ENCODE results near the gene LAMA2. TPM values are rescaled to one million over a fixed set of nuclear protein-coding genes. Genes with fewer than 3 reads are reported as not detected.

LAMA2 gene
- polyA plus RNA-seq, 3 donors = not detected

DNA sequence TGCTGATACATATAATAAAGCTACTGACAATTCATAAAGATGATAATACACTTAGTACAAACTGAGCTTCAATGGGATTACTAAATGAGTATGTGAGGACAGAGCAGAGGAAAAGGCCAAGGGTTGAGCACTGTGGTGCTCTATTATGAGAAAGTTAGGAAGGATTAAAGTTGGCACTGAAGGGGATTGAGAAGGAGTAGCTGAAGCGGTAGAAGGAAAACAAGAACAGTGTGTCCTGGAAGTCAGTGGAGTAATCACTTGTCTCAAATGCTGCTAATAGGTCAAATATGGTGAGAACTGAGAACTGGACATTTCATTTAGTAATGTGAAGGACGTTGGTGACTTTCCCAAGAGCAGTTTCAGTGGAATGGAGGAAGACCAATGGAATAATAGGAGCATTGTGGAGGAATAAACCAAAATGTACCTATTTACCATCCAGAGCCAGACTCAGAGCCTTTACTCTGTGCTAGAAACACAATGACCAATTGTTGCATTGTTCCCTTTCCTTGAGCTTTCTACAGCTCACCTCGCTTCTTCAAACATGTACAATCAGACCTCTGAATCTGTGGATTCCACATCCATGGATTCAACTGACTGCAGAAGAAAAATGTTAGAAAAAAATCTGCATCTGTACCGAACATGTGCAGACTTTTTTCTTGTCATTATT, 255.9 kb downstream of the LAMA2 start:
- no peaks in the 10 kb centered on the region for H3K27me3 Mint-ChIP-seq (ENCODE audit: low read depth in 3 of 3)
- Histone ChIP-seq H3K4me2 (replicated peaks; ENCODE audit: extremely low read depth, low read length, poor library complexity, severe bottlenecking) (no peak overlapping the region), H3K36me3 (replicated peaks in 1 of 2; ENCODE audit: control insufficient read depth in 1 of 2, insufficient read depth in 2 of 2, low read length in 2 of 2) (no peaks in the 10 kb centered on the region), H3K27ac (ENCODE audit: low read depth in 1 of 2, low read length in 2 of 2) (no peak overlapping the region), H2AFZ (ENCODE audit: insufficient read depth, low read depth, low read length, poor library complexity, severe bottlenecking) (no peak overlapping the region), H3K9me3 (replicated peaks in 1 of 2; ENCODE audit: control insufficient read depth in 1 of 2, insufficient read depth in 1 of 2, low read length in 2 of 2) (no peaks in the 10 kb centered on the region), H4K20me1 (ENCODE audit: insufficient read depth, low read length) (no peaks in the 10 kb centered on the region), H3K4me3 (replicated peaks in 1 of 3; ENCODE audit: low read depth in 2 of 3, low read length in 3 of 3) (no peak overlapping the region), H3K79me2 (ENCODE audit: insufficient read depth, low read length) (no peaks in the 10 kb centered on the region), H3K4me1 (ENCODE audit: control insufficient read depth in 1 of 2, insufficient read depth in 2 of 2, low read length in 2 of 2) (no peaks in the 10 kb centered on the region), H3K9ac (ENCODE audit: insufficient read depth, low read length, poor library complexity, severe bottlenecking) (no peak overlapping the region), H3K27me3 (ENCODE audit: control insufficient read depth in 2 of 2, insufficient read depth in 2 of 2, low read length in 2 of 2) (no peaks in the 10 kb centered on the region)
- TF ChIP-seq, protein P1, sequence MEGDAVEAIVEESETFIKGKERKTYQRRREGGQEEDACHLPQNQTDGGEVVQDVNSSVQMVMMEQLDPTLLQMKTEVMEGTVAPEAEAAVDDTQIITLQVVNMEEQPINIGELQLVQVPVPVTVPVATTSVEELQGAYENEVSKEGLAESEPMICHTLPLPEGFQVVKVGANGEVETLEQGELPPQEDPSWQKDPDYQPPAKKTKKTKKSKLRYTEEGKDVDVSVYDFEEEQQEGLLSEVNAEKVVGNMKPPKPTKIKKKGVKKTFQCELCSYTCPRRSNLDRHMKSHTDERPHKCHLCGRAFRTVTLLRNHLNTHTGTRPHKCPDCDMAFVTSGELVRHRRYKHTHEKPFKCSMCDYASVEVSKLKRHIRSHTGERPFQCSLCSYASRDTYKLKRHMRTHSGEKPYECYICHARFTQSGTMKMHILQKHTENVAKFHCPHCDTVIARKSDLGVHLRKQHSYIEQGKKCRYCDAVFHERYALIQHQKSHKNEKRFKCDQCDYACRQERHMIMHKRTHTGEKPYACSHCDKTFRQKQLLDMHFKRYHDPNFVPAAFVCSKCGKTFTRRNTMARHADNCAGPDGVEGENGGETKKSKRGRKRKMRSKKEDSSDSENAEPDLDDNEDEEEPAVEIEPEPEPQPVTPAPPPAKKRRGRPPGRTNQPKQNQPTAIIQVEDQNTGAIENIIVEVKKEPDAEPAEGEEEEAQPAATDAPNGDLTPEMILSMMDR (IDR thresholded peaks at IDR 0.05) = no peak
- H3K9me3 Mint-ChIP-seq = no peaks in the 10 kb centered on the region
- no peaks in the 10 kb centered on the region for H3K36me3 Mint-ChIP-seq
- no peaks in the 10 kb centered on the region for H3K4me1 Mint-ChIP-seq
- H3K4me3 Mint-ChIP-seq = no peak overlapping the region
- peak overlapping the region in 1 of 7 donors; percentile 1 for H3K27ac Mint-ChIP-seq
- 100% methylated on average over 2 of the region's 4 CpGs for WGBS (ENCODE audit: insufficient coverage)
- DNase-seq = no peak
- intact Hi-C loops (cut with micrococcal nuclease) = no loop called here

DNA sequence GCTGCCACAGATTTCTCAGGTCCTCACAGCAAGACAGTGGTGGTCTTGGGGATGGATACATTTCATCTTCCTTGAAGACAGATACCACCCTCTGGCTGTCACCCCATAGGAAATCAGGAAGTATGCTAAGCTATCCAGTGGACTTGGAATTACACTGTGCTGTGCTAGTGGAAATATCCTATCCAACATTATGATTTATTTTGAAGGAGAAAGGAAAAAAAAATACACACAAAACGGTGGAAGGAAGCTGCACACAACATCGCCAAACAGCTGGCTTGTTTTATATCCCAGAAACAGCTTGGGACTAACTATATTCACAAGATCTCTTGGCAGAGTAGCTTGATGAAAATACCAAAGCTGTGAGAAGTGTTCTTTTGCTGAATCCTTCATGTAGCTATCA, 257.6 kb downstream of the LAMA2 start:
- H3K27me3 ChIP-seq (ENCODE audit: control insufficient read depth in 2 of 2, insufficient read depth in 2 of 2, low read length in 2 of 2) = no peaks in the 10 kb centered on the region
- no peaks in the 10 kb centered on the region for H4K20me1 ChIP-seq (ENCODE audit: insufficient read depth, low read length)
- H3K9me3 Mint-ChIP-seq = no peaks in the 10 kb centered on the region
- no peaks in the 10 kb centered on the region for H3K79me2 ChIP-seq (ENCODE audit: insufficient read depth, low read length)
- H3K9ac ChIP-seq (ENCODE audit: insufficient read depth, low read length, poor library complexity, severe bottlenecking) = no peak overlapping the region
- H3K36me3 Mint-ChIP-seq = no peaks in the 10 kb centered on the region
- no CpG with 5 or more reads among the region's 2 CpGs for WGBS (ENCODE audit: insufficient coverage)
- H3K27ac ChIP-seq (ENCODE audit: low read depth in 1 of 2, low read length in 2 of 2) = no peak overlapping the region
- H3K4me3 ChIP-seq (replicated peaks in 1 of 3; ENCODE audit: low read depth in 2 of 3, low read length in 3 of 3) = no peak overlapping the region
- TF ChIP-seq, protein P1 (IDR thresholded peaks at IDR 0.05) = no peak
- intact Hi-C loops (cut with micrococcal nuclease) = no loop called here
- H3K36me3 ChIP-seq (replicated peaks in 1 of 2; ENCODE audit: control insufficient read depth in 1 of 2, insufficient read depth in 2 of 2, low read length in 2 of 2) = no peaks in the 10 kb centered on the region
- no peaks in the 10 kb centered on the region for H3K27me3 Mint-ChIP-seq (ENCODE audit: low read depth in 3 of 3)
- H3K4me3 Mint-ChIP-seq = no peak overlapping the region
- H3K4me1 ChIP-seq (ENCODE audit: control insufficient read depth in 1 of 2, insufficient read depth in 2 of 2, low read length in 2 of 2) = no peaks in the 10 kb centered on the region
- H3K27ac Mint-ChIP-seq = no peak overlapping the region
- DNase-seq = no peak
- H3K9me3 ChIP-seq (replicated peaks in 1 of 2; ENCODE audit: control insufficient read depth in 1 of 2, insufficient read depth in 1 of 2, low read length in 2 of 2) = no peaks in the 10 kb centered on the region
- no peaks in the 10 kb centered on the region for H3K4me1 Mint-ChIP-seq
- no peak overlapping the region for H3K4me2 ChIP-seq (replicated peaks; ENCODE audit: extremely low read depth, low read length, poor library complexity, severe bottlenecking)
- no peak overlapping the region for H2AFZ ChIP-seq (ENCODE audit: insufficient read depth, low read depth, low read length, poor library complexity, severe bottlenecking)
